ENCODE measurements around the gene EVPLL.
"Not testable (repeated sequence)": the region's sequence is repeated elsewhere in the genome, so short reads cannot be mapped to it uniquely, and the experiment has no call there.

Gene EVPLL

DNA sequence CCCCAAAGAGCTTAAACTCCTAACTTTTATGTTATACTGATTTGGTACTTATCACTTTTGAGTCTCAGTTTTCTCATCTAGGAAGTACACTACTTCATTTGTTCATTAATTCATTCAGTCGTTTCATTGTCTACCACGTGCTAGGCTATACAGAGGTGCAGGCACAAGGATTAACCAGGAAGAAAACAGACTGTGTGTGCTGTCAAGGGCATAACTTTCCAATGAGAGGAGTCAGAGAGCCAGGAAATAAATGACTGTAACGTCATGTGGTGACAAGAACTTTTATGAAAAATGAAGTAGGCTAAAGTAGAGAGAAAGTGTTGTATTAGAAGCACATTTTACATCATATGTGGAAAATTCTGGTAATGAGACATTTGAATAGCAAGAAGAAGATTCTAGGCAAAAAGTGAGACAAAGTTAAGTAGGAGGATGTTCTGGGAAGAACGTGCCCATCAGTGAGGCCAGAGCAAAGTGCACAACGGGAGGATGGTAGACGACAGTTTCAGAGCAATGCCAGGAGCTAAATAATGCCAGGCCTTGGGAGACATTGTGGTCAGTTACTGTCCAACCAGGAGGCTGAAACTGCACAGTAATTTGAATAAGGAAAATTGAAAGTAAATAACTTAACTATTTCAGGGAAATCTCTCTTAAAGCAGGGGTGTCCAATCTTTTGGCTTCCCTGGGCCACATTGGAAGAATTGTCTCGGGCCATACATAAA is 24.5 kb downstream of the EVPLL start:
- no CpG with 5 or more reads among the region's 7 CpGs for WGBS, 2 donors (ENCODE audit: extremely low coverage in 2 of 2, insufficient read length in 2 of 2, insufficient replicate concordance in 1 of 2)

DNA sequence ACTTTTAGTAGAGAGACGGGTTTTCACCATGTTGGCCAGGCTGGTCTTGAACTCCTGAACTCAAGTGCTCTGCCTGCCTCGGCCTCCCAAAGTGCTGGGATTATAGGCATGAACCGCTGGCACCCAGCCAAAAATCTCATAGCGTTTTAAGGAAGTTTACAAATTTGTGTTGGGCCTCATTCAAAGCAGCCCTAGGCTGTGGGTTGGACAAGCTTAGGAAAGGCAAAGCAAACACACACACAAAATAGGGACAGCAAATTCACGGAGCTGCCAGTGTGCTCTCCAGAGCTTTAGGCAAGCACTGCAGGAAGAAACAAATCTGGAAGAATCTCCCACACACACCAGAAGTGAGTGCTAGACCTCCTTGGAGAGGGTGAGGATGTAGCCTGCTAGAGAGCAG is 25.6 kb downstream of the EVPLL start:
- not testable (repeated sequence) for DNase-seq (ENCODE audit: low spot score); H3K4me3 ChIP-seq (ENCODE audit: low read length in 2 of 2); H2AK5ac ChIP-seq (ENCODE audit: low read depth, low read length); H4K8ac ChIP-seq (ENCODE audit: low read depth, low read length); H4K91ac ChIP-seq (ENCODE audit: low read depth, low read length, poor library complexity); H3K14ac ChIP-seq (ENCODE audit: low read length); H3K4me2 ChIP-seq (ENCODE audit: insufficient read depth, low read length, poor library complexity, severe bottlenecking); H3K36me3 ChIP-seq (replicated peaks in 1 of 2; ENCODE audit: control insufficient read depth in 2 of 2, insufficient read depth in 2 of 2, low read length in 2 of 2); H3K4me1 ChIP-seq (ENCODE audit: control insufficient read depth in 2 of 2, insufficient read depth in 1 of 2, low read depth in 1 of 2, low read length in 2 of 2); H2BK120ac ChIP-seq (ENCODE audit: low read depth, low read length); H3K27ac ChIP-seq (replicated peaks; ENCODE audit: low read length); H3K79me1 ChIP-seq (ENCODE audit: low read depth, low read length); H3K4ac ChIP-seq (ENCODE audit: low read length); H3K23ac ChIP-seq (ENCODE audit: low read depth, low read length, poor library complexity); H2BK12ac ChIP-seq (ENCODE audit: low read length); H2BK5ac ChIP-seq (ENCODE audit: low read length); H3K9ac ChIP-seq (ENCODE audit: low read depth, low read length, poor library complexity); H2AFZ ChIP-seq (ENCODE audit: low read length); H3K27me3 ChIP-seq (ENCODE audit: control insufficient read depth in 3 of 3, insufficient read depth in 3 of 3, low read depth in 1 of 3, low read length in 3 of 3); H3K18ac ChIP-seq (ENCODE audit: low read length); H3K9me3 ChIP-seq (replicated peaks in 1 of 2; ENCODE audit: control insufficient read depth in 2 of 2, insufficient read depth in 1 of 2, low read depth in 1 of 2, low read length in 2 of 2); H2BK15ac ChIP-seq (ENCODE audit: low read length)
- WGBS, 2 donors (ENCODE audit: extremely low coverage in 2 of 2, insufficient read length in 2 of 2, insufficient replicate concordance in 1 of 2): no CpG with 5 or more reads among the region's 5 CpGs

More for the DNA sequence above, 24.5 kb downstream of the EVPLL start:
- not testable (repeated sequence) for H3K4me1 ChIP-seq (ENCODE audit: control insufficient read depth in 2 of 2, insufficient read depth in 1 of 2, low read depth in 1 of 2, low read length in 2 of 2); H3K27ac ChIP-seq (replicated peaks; ENCODE audit: low read length); H3K4me2 ChIP-seq (ENCODE audit: insufficient read depth, low read length, poor library complexity, severe bottlenecking); H2BK15ac ChIP-seq (ENCODE audit: low read length); H3K23ac ChIP-seq (ENCODE audit: low read depth, low read length, poor library complexity); H3K79me1 ChIP-seq (ENCODE audit: low read depth, low read length); H3K36me3 ChIP-seq (replicated peaks in 1 of 2; ENCODE audit: control insufficient read depth in 2 of 2, insufficient read depth in 2 of 2, low read length in 2 of 2); H3K27me3 ChIP-seq (ENCODE audit: control insufficient read depth in 3 of 3, insufficient read depth in 3 of 3, low read depth in 1 of 3, low read length in 3 of 3); H4K91ac ChIP-seq (ENCODE audit: low read depth, low read length, poor library complexity); H4K8ac ChIP-seq (ENCODE audit: low read depth, low read length); H3K9ac ChIP-seq (ENCODE audit: low read depth, low read length, poor library complexity); H2AK5ac ChIP-seq (ENCODE audit: low read depth, low read length); H2AFZ ChIP-seq (ENCODE audit: low read length); H3K4ac ChIP-seq (ENCODE audit: low read length); H3K4me3 ChIP-seq (ENCODE audit: low read length in 2 of 2); DNase-seq (ENCODE audit: low spot score); H3K14ac ChIP-seq (ENCODE audit: low read length); H2BK5ac ChIP-seq (ENCODE audit: low read length); H2BK120ac ChIP-seq (ENCODE audit: low read depth, low read length); H2BK12ac ChIP-seq (ENCODE audit: low read length); H3K9me3 ChIP-seq (replicated peaks in 1 of 2; ENCODE audit: control insufficient read depth in 2 of 2, insufficient read depth in 1 of 2, low read depth in 1 of 2, low read length in 2 of 2); H3K18ac ChIP-seq (ENCODE audit: low read length)

DNA sequence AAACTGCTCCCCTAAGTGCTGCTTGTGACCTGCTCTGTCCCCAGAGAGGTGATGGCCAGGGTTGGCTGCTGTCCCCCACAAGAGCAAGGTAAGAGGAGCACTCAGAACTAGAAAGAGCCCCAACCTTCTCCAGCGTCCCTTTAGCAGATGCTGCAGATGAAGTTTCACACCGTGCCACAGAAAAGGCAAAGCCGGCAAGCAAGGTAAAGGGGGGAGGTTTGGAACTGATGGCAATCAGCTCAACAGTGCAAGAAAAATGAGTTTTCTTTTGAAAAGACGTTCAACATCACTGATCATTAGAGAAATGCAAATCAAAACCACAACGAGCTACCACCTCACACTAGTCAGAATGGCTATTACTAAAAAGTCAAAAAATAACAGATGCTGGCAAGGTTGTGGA is 26.0 kb downstream of the EVPLL start:
- not testable (repeated sequence) for H3K4me1 ChIP-seq (ENCODE audit: control insufficient read depth in 2 of 2, insufficient read depth in 1 of 2, low read depth in 1 of 2, low read length in 2 of 2); H3K9me3 ChIP-seq (replicated peaks in 1 of 2; ENCODE audit: control insufficient read depth in 2 of 2, insufficient read depth in 1 of 2, low read depth in 1 of 2, low read length in 2 of 2); H2BK12ac ChIP-seq (ENCODE audit: low read length); H3K79me1 ChIP-seq (ENCODE audit: low read depth, low read length); H3K4me2 ChIP-seq (ENCODE audit: insufficient read depth, low read length, poor library complexity, severe bottlenecking); H2BK5ac ChIP-seq (ENCODE audit: low read length); H3K14ac ChIP-seq (ENCODE audit: low read length); H3K18ac ChIP-seq (ENCODE audit: low read length); H2AK5ac ChIP-seq (ENCODE audit: low read depth, low read length); H3K23ac ChIP-seq (ENCODE audit: low read depth, low read length, poor library complexity); H4K91ac ChIP-seq (ENCODE audit: low read depth, low read length, poor library complexity); DNase-seq (ENCODE audit: low spot score); H2BK15ac ChIP-seq (ENCODE audit: low read length); H2BK120ac ChIP-seq (ENCODE audit: low read depth, low read length); H3K9ac ChIP-seq (ENCODE audit: low read depth, low read length, poor library complexity); H4K8ac ChIP-seq (ENCODE audit: low read depth, low read length); H3K4me3 ChIP-seq (ENCODE audit: low read length in 2 of 2); H3K27me3 ChIP-seq (ENCODE audit: control insufficient read depth in 3 of 3, insufficient read depth in 3 of 3, low read depth in 1 of 3, low read length in 3 of 3); H3K36me3 ChIP-seq (replicated peaks in 1 of 2; ENCODE audit: control insufficient read depth in 2 of 2, insufficient read depth in 2 of 2, low read length in 2 of 2); H3K27ac ChIP-seq (replicated peaks; ENCODE audit: low read length); H2AFZ ChIP-seq (ENCODE audit: low read length); H3K4ac ChIP-seq (ENCODE audit: low read length)
- WGBS, 2 donors (ENCODE audit: extremely low coverage in 2 of 2, insufficient read length in 2 of 2, insufficient replicate concordance in 1 of 2): no CpG with 5 or more reads among the region's 5 CpGs

DNA sequence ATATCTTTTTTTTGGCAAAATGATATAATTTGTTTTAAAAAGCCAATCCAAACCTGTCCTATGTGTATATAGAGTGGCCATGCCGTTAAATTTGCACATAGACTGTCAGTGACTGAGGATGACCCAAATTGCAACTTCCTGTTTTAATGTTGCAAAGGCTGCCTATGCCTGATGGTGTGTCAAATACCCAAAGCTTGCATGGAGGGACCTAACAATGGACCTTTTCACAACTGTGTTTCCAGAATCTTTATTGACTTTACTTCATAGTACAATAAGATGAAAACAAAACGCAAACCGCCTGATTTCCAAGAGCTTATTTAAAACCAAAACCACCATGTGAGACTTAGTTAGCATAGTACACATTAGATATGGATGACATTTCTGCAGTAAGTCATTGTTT is 31.3 kb downstream of the EVPLL start:
- H3K4me2 ChIP-seq (ENCODE audit: insufficient read depth, low read length, poor library complexity, severe bottlenecking); H2AFZ ChIP-seq (ENCODE audit: low read length); H3K4me1 ChIP-seq (ENCODE audit: control insufficient read depth in 2 of 2, insufficient read depth in 1 of 2, low read depth in 1 of 2, low read length in 2 of 2); H2AK5ac ChIP-seq (ENCODE audit: low read depth, low read length); H4K91ac ChIP-seq (ENCODE audit: low read depth, low read length, poor library complexity); DNase-seq (ENCODE audit: low spot score); H4K8ac ChIP-seq (ENCODE audit: low read depth, low read length); H3K9ac ChIP-seq (ENCODE audit: low read depth, low read length, poor library complexity); H3K4ac ChIP-seq (ENCODE audit: low read length); H3K14ac ChIP-seq (ENCODE audit: low read length); H2BK5ac ChIP-seq (ENCODE audit: low read length); H2BK120ac ChIP-seq (ENCODE audit: low read depth, low read length); H3K23ac ChIP-seq (ENCODE audit: low read depth, low read length, poor library complexity); H2BK15ac ChIP-seq (ENCODE audit: low read length); H3K4me3 ChIP-seq (ENCODE audit: low read length in 2 of 2); H3K36me3 ChIP-seq (replicated peaks in 1 of 2; ENCODE audit: control insufficient read depth in 2 of 2, insufficient read depth in 2 of 2, low read length in 2 of 2); H2BK12ac ChIP-seq (ENCODE audit: low read length); H3K9me3 ChIP-seq (replicated peaks in 1 of 2; ENCODE audit: control insufficient read depth in 2 of 2, insufficient read depth in 1 of 2, low read depth in 1 of 2, low read length in 2 of 2); H3K79me1 ChIP-seq (ENCODE audit: low read depth, low read length); H3K27ac ChIP-seq (replicated peaks; ENCODE audit: low read length); H3K18ac ChIP-seq (ENCODE audit: low read length); H3K27me3 ChIP-seq (ENCODE audit: control insufficient read depth in 3 of 3, insufficient read depth in 3 of 3, low read depth in 1 of 3, low read length in 3 of 3): not testable (repeated sequence)
- no CpG with 5 or more reads among the region's 3 CpGs for WGBS, 2 donors (ENCODE audit: extremely low coverage in 2 of 2, insufficient read length in 2 of 2, insufficient replicate concordance in 1 of 2)

All from neuronal stem cell (in vitro differentiated cells).